BE2C (cell line): Measurements from ENCODE around the gene CLMP.
A peak's percentile ranks its signal among the peaks of the same experiment; 100 is the strongest.
"Not testable (repeated sequence)": the region's sequence is repeated elsewhere in the genome, so short reads cannot be mapped to it uniquely, and the experiment has no call there.

Experiments used
- DNase-seq: peaks from one replicate; pipeline ENCODE4 v3.0.0-alpha.2; 2020
- H3K27me3 ChIP-seq: fragments of 250-450 bp; sonication (Bioruptor Pico); 2 replicates; pipeline ENCODE4 v1.5.1; 2020; ENCODE audit warnings: mild to moderate bottlenecking
- H3K36me3 ChIP-seq: fragments of 250-450 bp; sonication (Bioruptor Pico); 2 replicates; pipeline ENCODE4 v1.5.1; 2020; ENCODE audit warnings: mild to moderate bottlenecking
- H3K4me1 ChIP-seq: fragments of 250-450 bp; sonication (Bioruptor Pico); 2 replicates; pipeline ENCODE4 v1.5.1; 2020
- H3K4me3 ChIP-seq: 2 replicates; pipeline ENCODE4 v1.5.1; 2011; ENCODE audit warnings: low read depth, low read length
- H3K9me3 ChIP-seq: fragments of 250-450 bp; sonication (Bioruptor Pico); 2 replicates; pipeline ENCODE4 v1.5.1; 2020
- TF ChIP-seq, protein P1 (sequence below): IDR thresholded peaks from 2 replicates; pipeline ENCODE4 v1.5.1; 2012; ENCODE audit warnings: mild to moderate bottlenecking, low read depth, low read length

CLMP gene

DNA sequence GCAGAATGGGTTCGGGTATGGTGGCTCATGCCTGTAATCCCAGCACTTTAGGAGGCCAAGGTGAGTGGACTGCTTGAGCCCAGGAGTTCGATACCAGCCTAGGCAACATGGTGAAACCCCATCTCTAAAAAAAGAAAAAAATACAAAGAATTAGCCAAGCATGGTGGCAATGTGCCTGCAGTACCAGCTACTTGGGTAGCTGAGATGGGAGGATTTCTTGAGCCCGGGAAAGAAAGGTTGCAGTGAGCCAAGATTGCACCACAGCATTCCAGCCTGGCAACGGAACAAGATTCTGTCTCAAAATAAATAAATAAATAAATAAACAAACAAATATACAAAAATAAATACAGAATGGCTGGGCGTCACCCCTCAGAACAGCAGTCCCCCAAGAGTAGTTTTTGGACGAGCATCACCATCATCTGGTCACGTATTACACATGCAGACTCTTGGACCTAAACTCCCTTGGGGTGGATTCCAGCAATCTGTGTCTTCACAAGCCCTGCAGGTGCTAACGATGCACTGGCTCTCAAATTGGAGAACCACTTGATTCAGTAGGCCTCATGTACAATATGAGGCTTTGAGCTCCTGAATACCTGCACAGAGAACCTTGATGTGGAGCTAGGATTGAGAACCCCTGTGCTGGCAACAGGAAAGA is 33.5 kb downstream of the CLMP start:
- DNase-seq = no peak
- TF ChIP-seq, protein P1, sequence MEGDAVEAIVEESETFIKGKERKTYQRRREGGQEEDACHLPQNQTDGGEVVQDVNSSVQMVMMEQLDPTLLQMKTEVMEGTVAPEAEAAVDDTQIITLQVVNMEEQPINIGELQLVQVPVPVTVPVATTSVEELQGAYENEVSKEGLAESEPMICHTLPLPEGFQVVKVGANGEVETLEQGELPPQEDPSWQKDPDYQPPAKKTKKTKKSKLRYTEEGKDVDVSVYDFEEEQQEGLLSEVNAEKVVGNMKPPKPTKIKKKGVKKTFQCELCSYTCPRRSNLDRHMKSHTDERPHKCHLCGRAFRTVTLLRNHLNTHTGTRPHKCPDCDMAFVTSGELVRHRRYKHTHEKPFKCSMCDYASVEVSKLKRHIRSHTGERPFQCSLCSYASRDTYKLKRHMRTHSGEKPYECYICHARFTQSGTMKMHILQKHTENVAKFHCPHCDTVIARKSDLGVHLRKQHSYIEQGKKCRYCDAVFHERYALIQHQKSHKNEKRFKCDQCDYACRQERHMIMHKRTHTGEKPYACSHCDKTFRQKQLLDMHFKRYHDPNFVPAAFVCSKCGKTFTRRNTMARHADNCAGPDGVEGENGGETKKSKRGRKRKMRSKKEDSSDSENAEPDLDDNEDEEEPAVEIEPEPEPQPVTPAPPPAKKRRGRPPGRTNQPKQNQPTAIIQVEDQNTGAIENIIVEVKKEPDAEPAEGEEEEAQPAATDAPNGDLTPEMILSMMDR = no peak
- H3K4me3 ChIP-seq = no peak overlapping the region
- H3K36me3 ChIP-seq = no peaks in the 10 kb centered on the region
- H3K4me1 ChIP-seq = no peaks in the 10 kb centered on the region; the same call in 1 of the 2 replicates
- H3K27me3 ChIP-seq = no peaks in the 10 kb centered on the region
- no peaks in the 10 kb centered on the region for H3K9me3 ChIP-seq

DNA sequence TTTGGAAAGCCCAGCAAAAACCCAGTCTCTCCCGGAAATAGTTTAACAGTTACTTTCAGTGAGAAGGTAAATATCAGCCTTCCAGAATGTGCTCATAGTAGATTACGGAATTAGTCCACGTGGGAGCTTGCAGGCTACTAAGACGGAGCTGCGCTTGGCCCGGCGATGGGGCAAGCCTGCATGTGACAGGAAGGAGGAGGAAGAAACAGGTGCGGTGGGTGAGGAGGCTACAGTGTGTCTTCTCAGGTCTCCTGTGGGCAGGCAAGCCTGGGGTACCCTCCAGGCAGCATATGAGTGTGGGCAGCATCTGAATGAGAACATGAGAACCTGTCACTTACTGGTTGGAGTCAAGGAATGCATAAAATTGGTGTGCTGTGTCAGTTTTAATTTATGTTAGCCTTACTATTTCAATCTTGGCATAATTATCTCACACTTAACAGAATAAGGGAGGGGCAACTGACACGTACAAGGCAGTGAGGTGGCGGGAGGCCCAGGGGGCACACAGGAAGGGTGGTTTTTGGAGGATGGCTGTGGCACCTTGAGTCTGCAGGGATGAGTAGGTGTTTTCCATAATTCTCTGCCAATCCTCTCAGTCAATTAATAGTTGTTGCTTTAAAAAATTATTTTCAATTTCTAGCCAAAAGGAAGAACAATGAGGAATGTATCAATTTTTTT is 35.7 kb downstream of the CLMP start:
- Histone ChIP-seq H3K4me1 (no peaks in the 10 kb centered on the region; the same call in 1 of the 2 replicates), H3K36me3 (no peaks in the 10 kb centered on the region; the same call in 1 of the 2 replicates), H3K9me3 (no peaks in the 10 kb centered on the region), H3K27me3 (no peaks in the 10 kb centered on the region), H3K4me3 (no peak overlapping the region)
- no peak for DNase-seq
- TF ChIP-seq, protein P1 = no peak

DNA sequence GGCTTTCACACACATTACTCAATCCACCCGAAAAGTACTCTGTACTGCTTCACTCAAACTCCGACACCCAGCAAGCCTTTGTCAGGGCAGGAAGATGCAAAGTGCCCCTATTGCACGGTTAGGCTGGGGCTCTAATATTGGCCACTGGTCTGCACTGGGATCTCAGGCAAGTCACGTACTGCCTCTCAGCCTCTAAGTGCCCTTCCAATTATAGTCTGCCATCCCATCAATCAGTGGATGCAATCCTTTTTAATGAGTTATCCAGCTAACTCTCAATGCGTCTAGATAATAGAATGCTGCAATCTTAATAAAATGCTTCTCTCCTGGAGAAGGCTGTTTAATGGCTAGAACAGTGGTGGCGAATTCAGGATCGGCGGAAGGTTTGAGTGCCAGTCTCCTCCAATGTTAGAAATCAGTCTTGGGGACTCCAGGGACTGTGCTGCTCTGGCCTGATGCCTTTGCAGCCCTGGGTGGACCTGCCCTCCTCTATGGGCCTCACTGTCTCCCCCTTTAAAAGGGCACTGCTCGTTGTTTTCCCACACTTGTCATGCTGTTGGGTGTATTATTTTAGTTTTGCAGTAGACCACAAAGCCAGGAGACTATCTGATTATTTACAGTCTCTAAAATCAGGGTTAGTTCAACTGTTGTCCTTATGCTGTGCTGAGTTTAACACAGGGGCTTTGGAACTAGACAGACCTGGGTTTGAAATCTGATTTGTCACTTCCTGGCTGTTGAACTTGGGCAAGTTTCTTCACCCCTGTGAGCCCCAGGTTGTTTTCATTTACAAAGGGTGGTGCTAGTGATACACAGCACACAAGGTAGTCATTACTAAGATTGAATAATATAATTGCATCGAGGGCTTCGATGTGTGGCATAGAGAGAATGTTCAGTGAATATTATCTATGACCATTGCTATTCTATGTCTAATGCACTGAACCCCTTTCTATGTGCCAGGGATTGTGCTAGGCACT is 36.7 kb downstream of the CLMP start:
- DNase-seq = no peak
- Histone ChIP-seq H3K36me3 (no peaks in the 10 kb centered on the region; the same call in 1 of the 2 replicates), H3K4me3 (no peak overlapping the region), H3K9me3 (no peaks in the 10 kb centered on the region), H3K4me1 (peaks cover under 1% of the 10 kb centered on the region; the same call in 1 of the 2 replicates), H3K27me3 (no peaks in the 10 kb centered on the region)
- TF ChIP-seq, protein P1 = no peak

DNA sequence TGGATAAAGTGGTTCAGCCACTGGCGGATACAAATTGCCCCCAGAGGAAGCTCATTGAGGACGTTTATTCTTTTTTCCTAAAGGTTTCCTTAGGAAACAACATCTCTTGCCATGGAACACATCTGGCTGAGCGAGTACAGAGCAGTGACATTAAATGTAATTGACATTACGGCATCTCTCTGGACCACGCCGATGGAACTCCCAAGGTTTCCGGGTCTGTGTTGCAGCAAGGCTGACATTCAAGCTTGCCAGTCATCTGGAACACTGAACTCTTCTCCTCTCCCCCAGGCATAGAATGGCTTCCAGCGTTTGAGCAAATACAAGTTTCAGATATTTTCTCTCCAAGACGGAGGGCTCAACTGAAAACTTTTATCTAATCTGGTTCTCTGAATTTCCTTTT is 42.1 kb downstream of the CLMP start:
- no peak overlapping the region for H3K4me3 ChIP-seq
- H3K27me3 ChIP-seq = no peaks in the 10 kb centered on the region
- H3K9me3 ChIP-seq = no peaks in the 10 kb centered on the region
- H3K36me3 ChIP-seq = no peaks in the 10 kb centered on the region; the same call in 1 of the 2 replicates
- peak; percentile 14 for DNase-seq
- peaks cover 7% of the 10 kb centered on the region; the same call in 1 of the 2 replicates for H3K4me1 ChIP-seq
- TF ChIP-seq, protein P1 = no peak

DNA sequence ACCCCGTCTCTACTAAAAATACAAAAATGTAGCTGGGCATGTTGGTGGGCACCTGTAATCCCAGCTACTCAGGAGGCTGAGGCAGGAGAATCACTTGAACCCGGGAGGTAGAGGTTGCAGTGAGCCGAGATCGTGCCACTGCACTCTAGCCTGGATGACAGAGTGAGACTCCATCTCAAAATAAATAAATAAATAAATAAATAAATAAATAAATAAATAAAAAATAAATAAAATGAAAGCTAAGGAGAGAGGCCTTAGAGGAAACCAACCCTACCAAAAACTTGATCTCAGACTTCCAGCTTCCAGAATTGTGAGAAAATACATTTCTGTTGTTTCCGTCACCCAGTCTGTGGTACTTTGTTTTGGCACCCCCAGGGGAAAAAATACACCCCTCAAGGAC is 42.7 kb downstream of the CLMP start:
- H3K27me3 ChIP-seq, H3K9me3 ChIP-seq, H3K4me3 ChIP-seq, H3K4me1 ChIP-seq, DNase-seq, H3K36me3 ChIP-seq: not testable (repeated sequence)

DNA sequence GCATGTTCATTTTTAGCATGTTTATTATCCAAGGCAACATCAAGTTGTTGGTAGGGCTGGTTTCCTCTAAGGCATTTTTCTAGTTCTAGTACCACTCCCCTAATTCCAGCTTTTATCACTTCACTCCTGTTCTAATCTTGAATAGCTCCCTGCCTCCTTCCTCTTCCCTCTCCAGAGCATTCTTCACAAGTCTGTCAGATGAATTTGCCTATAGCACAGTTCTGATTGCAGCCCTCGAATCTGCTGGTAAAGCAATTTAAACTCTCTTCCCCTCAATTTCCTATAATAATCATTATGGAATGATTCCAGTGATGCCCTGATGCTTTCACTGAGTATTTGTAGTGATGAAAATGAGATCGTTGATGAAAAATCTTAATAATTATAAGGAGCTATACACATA is 43.3 kb downstream of the CLMP start:
- peaks cover 7% of the 10 kb centered on the region; the same call in 1 of the 2 replicates for H3K4me1 ChIP-seq
- no peaks in the 10 kb centered on the region for H3K27me3 ChIP-seq
- H3K36me3 ChIP-seq = no peaks in the 10 kb centered on the region; the same call in 1 of the 2 replicates
- no peaks in the 10 kb centered on the region for H3K9me3 ChIP-seq
- no peak overlapping the region for H3K4me3 ChIP-seq
- TF ChIP-seq, protein P1 = no peak
- DNase-seq = no peak
